Calu3 (cell line): ENCODE data around the gene PURA. TPM values are rescaled to one million over a fixed set of nuclear protein-coding genes. Genes with fewer than 3 reads are reported as not detected.

ENCODE experiments used
- BruUV-seq: library from RNA; stranded (reverse); fragments of 400-500 nt; replicated peaks from 2 replicates; lab custom pipeline; 2021; lab: Mats Ljungman, UMichigan
- CTCF ChIA-PET: fragments of 300-600 bp; sonication (Branson Sonifier 250); formaldehyde crosslinking; loops from one replicate; lab custom pipeline; 2022; ENCODE audit warnings: antibody characterized with exemption; lab: Charles Lee
- DNase-seq: peaks from one replicate; pipeline ENCODE4 v3.0.0; 2022
- H3K27ac Mint-ChIP-seq: one replicate; pipeline ENCODE4 v1.8.0; 2022; ENCODE audit warnings: mixed read lengths; ENCODE audit not compliant: unreplicated experiment
- H3K27me3 Mint-ChIP-seq: one replicate; pipeline ENCODE4 v1.8.0; 2022; ENCODE audit warnings: mixed read lengths; ENCODE audit not compliant: unreplicated experiment
- H3K36me3 Mint-ChIP-seq: one replicate; pipeline ENCODE4 v1.8.0; 2022; ENCODE audit warnings: mild to moderate bottlenecking, moderate library complexity, mixed read lengths; ENCODE audit not compliant: insufficient read depth, unreplicated experiment
- H3K4me1 Mint-ChIP-seq: one replicate; pipeline ENCODE4 v1.8.0; 2022; ENCODE audit warnings: mild to moderate bottlenecking, low read depth, mixed read lengths; ENCODE audit not compliant: unreplicated experiment
- H3K4me3 Mint-ChIP-seq: one replicate; pipeline ENCODE4 v1.8.0; 2022; ENCODE audit warnings: mild to moderate bottlenecking, low read depth, moderate library complexity, mixed read lengths; ENCODE audit not compliant: unreplicated experiment
- H3K9me3 Mint-ChIP-seq: one replicate; pipeline ENCODE4 v1.8.0; 2022; ENCODE audit warnings: low read depth, mixed read lengths; ENCODE audit not compliant: unreplicated experiment
- CTCF ChIP-seq: fragments of 200-600 bp; IDR thresholded peaks from one replicate; pipeline ENCODE4 v1.8.0; 2022; ENCODE audit warnings: antibody characterized with exemption; ENCODE audit not compliant: unreplicated experiment
- intact Hi-C: fragments of 100-400 bp; cut with micrococcal nuclease; formaldehyde crosslinking; loops from one replicate; pipeline ENCODE4 v1.10.0; 2022; ENCODE audit not compliant: unreplicated experiment
- total RNA-seq: library from RNA; stranded (reverse); gene quantifications from 2 replicates; pipeline ENCODE4 v1.2.3, GENCODE V29; 2022

PURA gene
- total RNA-seq, 1 experiment from 2014 or later: 16.7 TPM

GRCh38 chr5:140106101-140106500, 7.8 kb upstream of the PURA start:
- no peak for TF ChIP-seq CTCF
- intact Hi-C loops: loop anchor here (1.0 kb wide), 1 partner anchor 33 kb away; no protein-coding TSS in a partner anchor
- no peak overlapping the region for H3K4me3 Mint-ChIP-seq
- peaks cover 22% of the 10 kb centered on the region for H3K4me1 Mint-ChIP-seq
- no peaks in the 10 kb centered on the region for H3K9me3 Mint-ChIP-seq
- CTCF ChIA-PET: interaction anchor here (1.2 to 2.3 kb wide), 3 partner anchors 9 to 139 kb away, joined by 3 to 6 read pairs (median 4); no protein-coding TSS in a partner anchor
- peaks cover 42% of the 10 kb centered on the region for H3K27me3 Mint-ChIP-seq
- peaks cover 27% of the 10 kb centered on the region for H3K36me3 Mint-ChIP-seq
- no TSS peak for BruUV-seq
- no peak for DNase-seq
- no peak overlapping the region for H3K27ac Mint-ChIP-seq

- H3K27ac Mint-ChIP-seq: peak overlapping the region; percentile 57
- peak overlapping the region; percentile 81 for H3K4me3 Mint-ChIP-seq
- no peaks in the 10 kb centered on the region for H3K9me3 Mint-ChIP-seq
- BruUV-seq: TSS peak; percentile 47
- CTCF ChIA-PET: interaction anchor here (0.5 to 2.3 kb wide), 4 partner anchors 9 to 1877 kb away, joined by 3 to 6 read pairs (median 4); no protein-coding TSS in a partner anchor
- intact Hi-C loops: loop anchor here (1.0 kb wide), 1 partner anchor 34 kb away; no protein-coding TSS in a partner anchor
- no peak for TF ChIP-seq CTCF
- H3K4me1 Mint-ChIP-seq: peaks cover 27% of the 10 kb centered on the region
- H3K27me3 Mint-ChIP-seq: peaks cover 47% of the 10 kb centered on the region
- DNase-seq: no peak
- H3K36me3 Mint-ChIP-seq: peaks cover 27% of the 10 kb centered on the region
Measured at GRCh38 chr5:140106805-140107311, 7.1 kb upstream of the PURA start.

- CTCF ChIA-PET: interaction anchor here (0.5 to 2.3 kb wide), 7 partner anchors 9 to 1877 kb away, joined by 3 to 6 read pairs (median 4); no protein-coding TSS in a partner anchor
Measured at GRCh38 chr5:140107312-140108092, 6.4 kb upstream of the PURA start.

More at GRCh38 chr5:140107312-140108092, 6.4 kb upstream of the PURA start:
- peak; percentile 21 for TF ChIP-seq CTCF
- peak; percentile 96 for DNase-seq
- H3K9me3 Mint-ChIP-seq: no peaks in the 10 kb centered on the region
- H3K27me3 Mint-ChIP-seq: peaks cover 52% of the 10 kb centered on the region
- BruUV-seq: no TSS peak
- peak overlapping the region; percentile 57 for H3K27ac Mint-ChIP-seq
- peaks cover 30% of the 10 kb centered on the region for H3K4me1 Mint-ChIP-seq
- intact Hi-C loops: no loop called here
- peaks cover 27% of the 10 kb centered on the region for H3K36me3 Mint-ChIP-seq
- H3K4me3 Mint-ChIP-seq: peak overlapping the region; percentile 81
